ENCODE measurements around the gene CHN1. TPM values are rescaled to one million over a fixed set of nuclear protein-coding genes. Genes with fewer than 3 reads are reported as not detected.

Gene CHN1
- total and polyA plus RNA-seq, 2 of the 8 experiments (the other 6 are each of a cell fraction or from before 2014, with no cell fraction given), result 54.0 to 65.7 TPM

DNA sequence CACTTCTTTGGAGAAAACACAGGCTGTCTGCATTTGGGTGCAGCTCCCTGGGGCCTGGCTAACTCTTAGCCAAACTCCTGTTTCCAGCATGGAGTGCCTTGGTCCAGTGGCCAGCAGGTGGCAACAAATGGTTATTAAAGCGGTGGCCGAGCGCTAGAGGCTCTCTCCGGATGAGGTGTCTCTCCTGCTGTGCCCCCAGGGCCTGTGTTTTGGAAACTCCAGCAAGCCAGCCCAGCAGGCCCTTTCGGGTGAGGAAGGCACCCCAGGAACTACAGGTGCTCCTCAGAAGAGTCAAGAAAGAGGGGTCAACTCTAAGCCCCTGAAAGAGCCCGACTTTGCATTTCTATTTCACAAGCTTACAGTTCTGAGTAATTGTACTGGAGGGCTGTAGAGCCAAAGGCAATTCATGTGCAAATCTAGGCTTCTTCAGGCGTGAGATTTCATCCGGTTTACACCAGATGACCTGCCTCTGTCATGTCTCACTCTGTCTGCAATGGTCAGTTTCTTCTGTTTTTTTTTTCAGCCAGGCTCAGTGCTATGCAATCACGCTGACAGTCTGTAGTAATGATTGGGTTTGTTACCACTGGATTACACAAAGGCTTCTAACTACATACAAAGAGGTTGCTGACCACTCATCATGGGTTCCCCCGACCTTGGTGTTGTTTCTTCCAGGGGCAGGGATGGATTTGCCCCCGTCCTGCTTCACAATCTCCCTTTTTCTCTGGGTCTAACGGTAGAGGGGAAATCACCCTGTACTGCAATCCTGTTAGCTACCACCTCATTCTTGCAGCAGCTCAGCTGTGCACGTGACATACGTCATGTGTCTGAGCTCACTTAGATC is 233.3 kb downstream of the CHN1 start (continued):
- TF ChIP-seq CHD7 (IDR thresholded peaks at IDR 0.05; ENCODE audit: insufficient replicate concordance, low read length), result peak; percentile 88
- TF ChIP-seq TAF1 (IDR thresholded peaks at IDR 0.05; ENCODE audit: low read depth, low read length), result peak; percentile 37; the same call in 1 of the 2 replicates
- TF ChIP-seq KDM1A (IDR thresholded peaks at IDR 0.05; ENCODE audit: borderline replicate concordance, low read length), result peak; percentile 23; the same call in 1 of the 2 replicates
- TF ChIP-seq YY1 (IDR thresholded peaks at IDR 0.05; ENCODE audit: low read depth, low read length), result peak; percentile 59; the same call in 1 of the 2 replicates
- TF ChIP-seq GTF2F1 (IDR thresholded peaks at IDR 0.05; ENCODE audit: borderline replicate concordance, low read depth, low read length), result no peak
- TF ChIP-seq CBX5 (IDR thresholded peaks at IDR 0.05; ENCODE audit: low read depth, low read length), result no peak
- peak; percentile 31; the same call in 1 of the 2 replicates for TF ChIP-seq JUND (IDR thresholded peaks at IDR 0.05; ENCODE audit: low read length)
- peak; percentile 7; the same call in 1 of the 2 replicates for TF ChIP-seq CHD2 (IDR thresholded peaks at IDR 0.05; ENCODE audit: low read length)
- TF ChIP-seq TAF7 (optimal IDR thresholded peaks at IDR 0.05; ENCODE audit: borderline replicate concordance, low read depth, low read length), result peak; percentile 60

Data from H1 (cell line).